CD8-positive, alpha-beta memory T cell (primary cell): Measurements from ENCODE around the gene ATPAF2. TPM values are rescaled to one million over a fixed set of nuclear protein-coding genes. Genes with fewer than 3 reads are reported as not detected.

Source experiments
- CTCF ChIA-PET: fragments of 350-600 bp; sonication (Branson Sonifier 250); formaldehyde crosslinking; loops from one replicate; lab custom pipeline; 2021; ENCODE audit warnings: antibody characterized with exemption; lab: Charles Lee
- POLR2A ChIA-PET: fragments of 350-600 bp; sonication (Branson Sonifier 250); formaldehyde crosslinking; loops from one replicate; lab custom pipeline; 2021; ENCODE audit warnings: antibody characterized with exemption; lab: Charles Lee
- DNase-seq, 5 donors: peaks; one replicate each; pipeline versions ENCODE4 v3.0.0 to v3.0.0-alpha.2; 2020 to 2022; ENCODE audit warnings: mixed read lengths in 1 of 5
- H3K27ac ChIP-seq: one replicate; pipeline ENCODE4 v1.7.0; 2013; ENCODE audit warnings: low read depth, mild to moderate bottlenecking, low read length, moderate library complexity
- H3K27me3 ChIP-seq: 2 replicates; pipeline ENCODE4 v1.7.0; 2013; ENCODE audit warnings: low read length, mild to moderate bottlenecking; ENCODE audit not compliant: insufficient read depth, poor library complexity, severe bottlenecking
- H3K36me3 ChIP-seq: 2 replicates; pipeline ENCODE4 v1.7.0; 2013; ENCODE audit warnings: mild to moderate bottlenecking, low read length, moderate library complexity; ENCODE audit not compliant: insufficient read depth
- H3K4me1 ChIP-seq: 2 replicates; pipeline ENCODE4 v1.7.0; 2013; ENCODE audit warnings: mild to moderate bottlenecking, low read length, moderate library complexity; ENCODE audit not compliant: insufficient read depth
- H3K4me3 ChIP-seq: 2 replicates; pipeline ENCODE4 v1.7.0; 2013; ENCODE audit warnings: mild to moderate bottlenecking, low read length
- H3K9me3 ChIP-seq: 2 replicates; pipeline ENCODE4 v1.7.0; 2013; ENCODE audit warnings: mild to moderate bottlenecking, low read length
- H3K27ac Mint-ChIP-seq, 8 donors: one replicate each; pipeline ENCODE4 v1.8.0; 2020 to 2021; ENCODE audit warnings: mixed read lengths in 8 of 8, mild to moderate bottlenecking in 6 of 8, inconsistent platforms in 3 of 8, moderate library complexity in 3 of 8
- H3K27me3 Mint-ChIP-seq, 2 donors: one replicate each; pipeline ENCODE4 v1.8.0; 2020 to 2021; ENCODE audit warnings: mixed read lengths in 2 of 2, mild to moderate bottlenecking in 1 of 2, moderate library complexity in 1 of 2
- H3K36me3 Mint-ChIP-seq, 3 donors: one replicate each; pipeline ENCODE4 v1.8.0; 2020 to 2021; ENCODE audit warnings: mixed read lengths in 3 of 3, inconsistent platforms in 1 of 3, mild to moderate bottlenecking in 1 of 3
- H3K4me1 Mint-ChIP-seq, 3 donors: one replicate each; pipeline ENCODE4 v1.8.0; 2020 to 2021; ENCODE audit warnings: mixed read lengths in 3 of 3, inconsistent platforms in 1 of 3, mild to moderate bottlenecking in 1 of 3
- H3K4me3 Mint-ChIP-seq, 7 donors: one replicate each; pipeline ENCODE4 v1.8.0; 2020 to 2021; ENCODE audit warnings: mixed read lengths in 7 of 7, mild to moderate bottlenecking in 6 of 7, moderate library complexity in 4 of 7, inconsistent platforms in 2 of 7
- H3K9me3 Mint-ChIP-seq, 5 donors: one replicate each; pipeline ENCODE4 v1.8.0; 2020 to 2022; ENCODE audit warnings: mixed read lengths in 5 of 5, mild to moderate bottlenecking in 3 of 5, moderate library complexity in 2 of 5, inconsistent platforms in 1 of 5
- polyA plus RNA-seq: library from polyadenylated mRNA; unstranded; fragments of 300-500 nt; fragmentation: Illumina TruSeq; gene quantifications from one replicate; pipeline ENCODE4 v1.2.3, GENCODE V29; 2021
- total RNA-seq, 2 experiments: library from RNA; stranded (reverse); gene quantifications; one replicate each; pipeline ENCODE4 v1.2.3, GENCODE V29; 2021

The ATPAF2 gene
- total and polyA plus RNA-seq, 3 experiments from 2014 or later, result 16.0 to 33.4 (median 30.4) TPM

GRCh38 chr17:18006495-18007239, 32.3 kb downstream of the ATPAF2 start:
- POLR2A ChIA-PET, result no interaction called here

GRCh38 chr17:18005496-18005895, 33.5 kb downstream of the ATPAF2 start:
- H3K4me1 ChIP-seq, result no peaks in the 10 kb centered on the region
- no peak for DNase-seq
- Mint-ChIP-seq H3K27me3 (no peaks in the 10 kb centered on the region), H3K4me3 (no peak overlapping the region), H3K4me1 (no peaks in the 10 kb centered on the region), H3K36me3 (peaks cover 0 to 37% (median 6%) of the 10 kb centered on the region in 3 donors), H3K27ac (peak overlapping the region in 2 of 8 donors; percentile 0 to 3), H3K9me3 (no peaks in the 10 kb centered on the region)
- no peaks in the 10 kb centered on the region for H3K36me3 ChIP-seq
- CTCF ChIA-PET, result no interaction called here
- POLR2A ChIA-PET, result no interaction called here
- H3K4me3 ChIP-seq, result no peak overlapping the region
- no peak overlapping the region for H3K27ac ChIP-seq
- no peaks in the 10 kb centered on the region for H3K27me3 ChIP-seq
- H3K9me3 ChIP-seq, result no peaks in the 10 kb centered on the region

More at GRCh38 chr17:18006495-18007239, 32.3 kb downstream of the ATPAF2 start:
- H3K36me3 ChIP-seq, result no peaks in the 10 kb centered on the region
- H3K36me3 Mint-ChIP-seq, result peaks cover 0 to 45% (median 6%) of the 10 kb centered on the region in 3 donors
- H3K4me1 ChIP-seq, result no peaks in the 10 kb centered on the region
- DNase-seq, result no peak
- H3K27ac Mint-ChIP-seq, result peak overlapping the region in 1 of 8 donors; percentile 17
- no peak overlapping the region for H3K4me3 ChIP-seq
- H3K27me3 Mint-ChIP-seq, result no peaks in the 10 kb centered on the region
- H3K4me3 Mint-ChIP-seq, result no peak overlapping the region
- CTCF ChIA-PET, result no interaction called here
- H3K9me3 ChIP-seq, result no peaks in the 10 kb centered on the region
- H3K9me3 Mint-ChIP-seq, result no peaks in the 10 kb centered on the region
- no peaks in the 10 kb centered on the region for H3K27me3 ChIP-seq
- no peaks in the 10 kb centered on the region for H3K4me1 Mint-ChIP-seq
- H3K27ac ChIP-seq, result no peak overlapping the region

GRCh38 chr17:18004884-18005305, 34.1 kb downstream of the ATPAF2 start:
- ChIA-PET POLR2A (no interaction called here), CTCF (interaction anchor here (0.5 kb wide), 1 partner anchor 30 kb away, joined by 4 read pairs; no protein-coding TSS in a partner anchor)
- Histone ChIP-seq H3K4me3 (no peak overlapping the region), H3K36me3 (no peaks in the 10 kb centered on the region), H3K9me3 (no peaks in the 10 kb centered on the region), H3K27me3 (no peaks in the 10 kb centered on the region), H3K4me1 (no peaks in the 10 kb centered on the region), H3K27ac (no peak overlapping the region)
- Mint-ChIP-seq H3K27ac (no peak overlapping the region), H3K36me3 (peaks cover 0 to 32% (median 4%) of the 10 kb centered on the region in 3 donors), H3K9me3 (no peaks in the 10 kb centered on the region), H3K27me3 (no peaks in the 10 kb centered on the region), H3K4me3 (no peak overlapping the region), H3K4me1 (no peaks in the 10 kb centered on the region)
- no peak for DNase-seq

DNA sequence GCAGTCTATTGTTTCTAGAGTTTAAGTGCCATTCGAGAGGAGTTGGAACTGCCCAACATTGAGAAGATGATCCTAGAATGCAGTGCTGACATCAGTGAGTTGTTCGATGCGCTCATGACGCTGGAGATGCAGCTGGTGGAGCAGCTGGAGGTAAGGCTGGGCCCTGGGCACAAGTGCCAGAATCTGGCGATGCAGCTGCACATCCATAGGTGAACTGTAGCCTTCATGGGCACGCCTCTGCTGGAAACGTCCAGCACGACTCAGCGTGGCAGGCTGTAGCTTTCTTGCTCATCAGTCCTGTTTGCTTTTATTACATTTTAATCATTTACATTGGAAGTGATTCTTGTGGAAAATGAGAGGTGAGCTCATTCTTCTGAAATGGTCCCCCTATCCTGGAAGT, 34.6 kb downstream of the ATPAF2 start:
- POLR2A ChIA-PET, result no interaction called here

DNA sequence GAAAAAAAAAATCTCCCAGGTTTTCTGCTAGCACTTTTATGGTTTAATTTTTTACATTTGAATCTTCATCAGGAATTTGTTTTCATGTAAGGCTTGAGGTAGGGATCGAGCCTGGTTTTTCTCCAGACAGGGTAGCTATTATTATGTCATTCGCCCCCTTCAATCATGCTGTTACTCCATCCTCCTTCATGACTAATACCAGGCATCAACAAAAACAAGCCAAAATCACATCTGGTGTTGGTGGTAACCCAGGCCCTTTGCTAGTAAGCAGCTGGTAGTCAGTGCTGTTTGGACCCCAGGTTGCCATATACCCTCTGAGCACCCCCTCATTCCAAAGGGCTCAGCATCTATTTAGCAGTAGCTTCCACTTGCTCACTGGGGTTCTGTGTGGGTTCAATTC, 36.8 kb downstream of the ATPAF2 start:
- Histone ChIP-seq H3K9me3 (no peaks in the 10 kb centered on the region), H3K4me3 (no peak overlapping the region), H3K27me3 (no peaks in the 10 kb centered on the region), H3K36me3 (no peaks in the 10 kb centered on the region), H3K27ac (no peak overlapping the region), H3K4me1 (no peaks in the 10 kb centered on the region)
- Mint-ChIP-seq H3K36me3 (peaks cover 0 to 15% (median 4%) of the 10 kb centered on the region in 3 donors), H3K9me3 (no peaks in the 10 kb centered on the region), H3K4me3 (no peak overlapping the region), H3K27me3 (no peaks in the 10 kb centered on the region), H3K27ac (no peak overlapping the region), H3K4me1 (no peaks in the 10 kb centered on the region)
- POLR2A ChIA-PET, result no interaction called here
- CTCF ChIA-PET, result no interaction called here
- DNase-seq, result no peak

More for the DNA sequence above, 34.6 kb downstream of the ATPAF2 start:
- no peaks in the 10 kb centered on the region for H3K4me1 Mint-ChIP-seq
- DNase-seq, result no peak
- no peak overlapping the region for H3K27ac ChIP-seq
- no peak overlapping the region for H3K4me3 ChIP-seq
- H3K36me3 ChIP-seq, result no peaks in the 10 kb centered on the region
- H3K4me1 ChIP-seq, result no peaks in the 10 kb centered on the region
- no peak overlapping the region for H3K27ac Mint-ChIP-seq
- no peak overlapping the region for H3K4me3 Mint-ChIP-seq
- no peaks in the 10 kb centered on the region for H3K27me3 ChIP-seq
- H3K27me3 Mint-ChIP-seq, result no peaks in the 10 kb centered on the region
- CTCF ChIA-PET, result interaction anchor here (0.5 kb wide), 1 partner anchor 29 kb away, joined by 4 read pairs; no protein-coding TSS in a partner anchor
- peaks cover 0 to 27% (median 4%) of the 10 kb centered on the region in 3 donors for H3K36me3 Mint-ChIP-seq
- H3K9me3 Mint-ChIP-seq, result no peaks in the 10 kb centered on the region
- H3K9me3 ChIP-seq, result no peaks in the 10 kb centered on the region

DNA sequence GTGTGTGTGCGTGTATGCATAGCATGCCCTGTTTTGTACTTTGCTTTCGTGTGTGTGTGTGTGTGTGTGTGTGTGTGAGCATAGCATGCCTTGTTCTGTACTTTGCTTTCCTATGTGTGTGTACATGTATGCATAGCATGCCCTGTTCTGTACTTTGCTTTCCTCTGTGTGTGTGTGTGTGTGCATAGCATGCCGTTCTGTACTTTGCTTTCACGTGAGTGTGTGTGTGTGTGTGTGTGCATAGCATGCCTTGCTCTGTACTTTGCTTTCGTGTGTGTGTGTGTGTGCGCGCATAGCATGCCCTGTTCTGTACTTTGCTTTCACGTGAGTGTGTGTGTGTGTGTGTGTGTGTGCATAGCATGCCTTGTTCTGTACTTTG, 38.9 kb downstream of the ATPAF2 start:
- Histone ChIP-seq H3K27ac (no peak overlapping the region), H3K9me3 (no peaks in the 10 kb centered on the region), H3K4me3 (no peak overlapping the region), H3K4me1 (no peaks in the 10 kb centered on the region), H3K27me3 (no peaks in the 10 kb centered on the region), H3K36me3 (no peaks in the 10 kb centered on the region)
- DNase-seq, result no peak
- Mint-ChIP-seq H3K9me3 (no peaks in the 10 kb centered on the region), H3K4me1 (no peaks in the 10 kb centered on the region), H3K36me3 (no peaks in the 10 kb centered on the region), H3K27me3 (no peaks in the 10 kb centered on the region), H3K27ac (no peak overlapping the region), H3K4me3 (no peak overlapping the region)
- POLR2A ChIA-PET, result no interaction called here
- CTCF ChIA-PET, result no interaction called here

DNA sequence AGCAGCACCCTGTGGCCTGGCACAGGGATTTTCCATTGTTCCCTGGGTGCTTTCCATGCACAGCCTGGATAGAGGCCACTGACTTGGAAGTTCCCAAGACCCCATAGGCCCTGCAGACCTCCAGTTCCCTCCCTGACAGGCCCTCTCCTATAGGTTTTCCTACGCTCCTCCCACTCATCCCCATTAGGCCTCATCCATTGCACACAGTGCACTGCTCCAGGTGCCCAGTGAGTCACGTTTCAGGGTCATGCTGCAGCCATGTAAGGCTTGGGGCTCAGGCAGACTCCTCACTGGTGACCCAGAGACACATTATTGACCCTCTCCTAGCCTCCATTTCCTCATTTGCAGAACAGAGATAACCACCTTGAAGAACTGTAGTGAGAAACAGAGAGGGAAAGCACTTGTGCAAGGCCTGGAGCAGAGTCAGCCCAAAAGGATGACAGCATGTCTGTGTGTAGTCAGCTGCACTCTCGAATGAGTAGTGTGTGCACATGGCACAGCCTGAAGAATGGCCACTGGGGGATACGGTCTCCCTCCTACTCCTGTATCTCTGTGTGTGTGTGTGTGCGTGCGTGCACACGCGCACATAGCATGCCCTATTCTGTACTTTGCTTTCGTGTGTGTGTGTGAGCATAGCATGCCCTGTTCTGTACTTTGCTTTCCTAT, 39.5 kb downstream of the ATPAF2 start:
- peak overlapping the region in 1 of 8 donors; percentile 11 for H3K27ac Mint-ChIP-seq
- H3K36me3 Mint-ChIP-seq, result no peaks in the 10 kb centered on the region
- CTCF ChIA-PET, result no interaction called here
- no peak overlapping the region for H3K4me3 Mint-ChIP-seq
- no peaks in the 10 kb centered on the region for H3K4me1 ChIP-seq
- no peaks in the 10 kb centered on the region for H3K9me3 ChIP-seq
- H3K4me3 ChIP-seq, result no peak overlapping the region
- no peaks in the 10 kb centered on the region for H3K9me3 Mint-ChIP-seq
- no peaks in the 10 kb centered on the region for H3K4me1 Mint-ChIP-seq
- DNase-seq, result no peak
- H3K36me3 ChIP-seq, result no peaks in the 10 kb centered on the region
- H3K27me3 Mint-ChIP-seq, result no peaks in the 10 kb centered on the region
- H3K27me3 ChIP-seq, result no peaks in the 10 kb centered on the region
- POLR2A ChIA-PET, result no interaction called here
- H3K27ac ChIP-seq, result no peak overlapping the region

- Histone ChIP-seq H3K4me1 (no peaks in the 10 kb centered on the region), H3K27ac (no peak overlapping the region), H3K9me3 (no peaks in the 10 kb centered on the region), H3K27me3 (no peaks in the 10 kb centered on the region), H3K4me3 (no peak overlapping the region), H3K36me3 (no peaks in the 10 kb centered on the region)
- Mint-ChIP-seq H3K9me3 (no peaks in the 10 kb centered on the region), H3K4me1 (no peaks in the 10 kb centered on the region), H3K36me3 (no peaks in the 10 kb centered on the region), H3K27me3 (no peaks in the 10 kb centered on the region), H3K27ac (peak overlapping the region in 1 of 8 donors; percentile 47), H3K4me3 (no peak overlapping the region)
- CTCF ChIA-PET, result no interaction called here
- no peak for DNase-seq
- POLR2A ChIA-PET, result no interaction called here
Measured at GRCh38 chr17:17998934-17999333, 40.0 kb downstream of the ATPAF2 start.
